HG03520 (cell line): Measurements from ENCODE around the gene GFRA1.

Source experiments
- ATAC-seq: cut with Tn5 transposase; IDR thresholded peaks from one replicate; pipeline ENCODE4 v1.9.1; 2021; ENCODE audit warnings: mild to moderate bottlenecking, moderate library complexity; ENCODE audit not compliant: unreplicated experiment

The GFRA1 gene

DNA sequence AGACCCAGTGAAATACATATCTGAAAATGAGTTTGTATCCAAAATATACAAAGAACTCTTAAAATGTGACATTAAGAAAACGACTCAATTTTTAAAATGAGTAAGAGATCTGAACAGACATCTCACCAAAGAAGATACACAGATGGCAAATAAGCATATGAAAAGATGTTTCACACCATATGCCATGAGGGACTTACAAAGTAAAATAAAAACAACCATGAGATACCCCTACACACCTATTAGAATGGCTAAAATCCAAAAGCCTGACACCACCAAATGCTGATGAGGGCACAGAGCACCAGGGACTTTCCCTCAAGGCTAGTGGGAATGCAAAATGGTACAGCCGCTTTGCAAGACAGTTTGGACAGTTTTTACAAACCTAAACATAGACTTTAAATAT, 27.9 kb downstream of the GFRA1 start:
- ATAC-seq, result no peak

DNA sequence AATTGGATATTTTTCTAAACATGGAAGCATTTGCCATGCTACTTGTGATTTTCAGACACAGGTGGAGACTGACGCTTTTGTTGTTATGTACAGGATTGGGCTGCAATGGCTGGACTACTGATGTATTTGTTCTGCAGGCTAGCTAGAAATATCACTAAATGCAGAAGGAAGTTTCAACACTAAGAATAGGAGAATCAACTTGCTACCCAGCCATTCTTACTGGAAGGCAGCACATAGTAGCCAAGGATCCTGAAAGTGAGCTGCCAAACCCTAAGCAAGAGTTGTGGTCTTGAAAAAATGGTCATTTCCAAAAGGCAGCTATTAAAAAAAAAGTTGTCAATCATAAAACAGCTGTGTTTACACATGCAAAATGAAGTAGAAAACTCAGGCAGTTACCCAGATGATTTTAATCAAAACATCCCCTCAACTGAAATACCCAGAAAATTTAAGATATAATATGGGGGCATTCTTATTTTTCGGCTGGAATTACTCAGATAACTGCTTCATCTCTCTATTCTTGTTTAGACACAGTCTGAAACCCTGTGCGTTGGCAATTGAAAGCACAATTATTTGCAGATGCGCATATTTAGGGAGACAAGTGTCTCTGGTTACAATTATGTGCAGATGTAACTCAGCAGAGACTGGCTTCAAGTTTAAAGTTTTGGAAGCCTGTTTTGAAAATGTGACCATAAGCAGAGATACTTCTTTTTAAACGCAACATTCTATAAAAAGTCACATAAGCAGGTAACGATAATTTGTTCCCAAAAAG, 31.2 kb downstream of the GFRA1 start:
- no peak for ATAC-seq

DNA sequence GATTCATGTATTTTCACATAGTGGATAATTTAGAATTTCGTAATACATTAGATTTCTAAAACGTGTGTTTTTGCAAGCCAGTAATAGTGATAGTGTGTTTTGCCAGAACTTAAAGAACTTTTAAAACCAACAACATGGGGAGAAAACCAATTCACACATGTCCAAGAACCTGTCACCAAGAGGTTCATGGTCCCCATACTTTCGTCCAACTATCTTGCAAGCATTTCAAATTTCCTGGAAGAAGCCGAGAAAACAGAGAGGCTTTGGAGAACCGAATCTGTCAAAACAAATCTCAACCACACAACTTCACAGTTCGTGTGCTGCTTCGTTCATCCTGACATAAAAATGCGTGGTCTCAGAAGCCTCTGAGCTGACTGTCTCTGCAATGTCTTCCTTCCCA, 31.9 kb downstream of the GFRA1 start:
- ATAC-seq, result no peak

DNA sequence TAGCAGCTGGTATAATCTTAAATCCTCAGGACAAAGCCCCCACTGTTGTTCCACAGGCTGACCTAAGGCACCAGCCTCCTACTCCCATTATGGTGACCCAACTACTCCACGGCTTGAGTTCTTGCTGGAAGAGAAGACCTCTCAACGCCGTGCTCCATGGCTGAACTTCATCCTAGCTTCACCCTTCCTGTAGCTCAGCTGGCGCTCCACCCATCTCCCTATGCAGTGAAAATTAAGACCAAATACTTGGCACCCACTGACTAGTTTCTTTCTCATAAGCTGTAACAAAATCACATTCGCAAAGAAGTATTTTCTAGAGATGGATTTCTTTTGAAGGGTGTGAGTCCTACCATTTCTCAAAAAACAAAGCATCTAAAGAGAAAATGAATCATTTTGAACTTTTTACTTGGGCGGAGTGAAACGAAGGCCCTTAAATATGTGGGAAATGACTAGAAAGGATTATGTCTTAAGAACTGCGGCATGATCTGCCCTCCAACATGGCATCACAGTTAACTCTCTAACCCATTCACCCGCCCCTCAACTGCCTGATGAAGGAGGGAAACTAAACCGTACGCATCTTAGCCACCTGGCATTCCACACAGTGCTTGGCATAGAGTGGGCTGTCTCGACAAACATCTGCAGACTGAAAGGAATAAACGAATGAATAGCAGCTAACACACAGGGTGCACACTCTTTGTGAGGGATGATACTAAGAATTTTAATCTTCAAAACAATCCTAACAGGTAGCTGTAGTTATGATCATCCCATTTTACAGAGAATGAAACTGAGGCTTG, 32.7 kb downstream of the GFRA1 start:
- ATAC-seq, result no peak

DNA sequence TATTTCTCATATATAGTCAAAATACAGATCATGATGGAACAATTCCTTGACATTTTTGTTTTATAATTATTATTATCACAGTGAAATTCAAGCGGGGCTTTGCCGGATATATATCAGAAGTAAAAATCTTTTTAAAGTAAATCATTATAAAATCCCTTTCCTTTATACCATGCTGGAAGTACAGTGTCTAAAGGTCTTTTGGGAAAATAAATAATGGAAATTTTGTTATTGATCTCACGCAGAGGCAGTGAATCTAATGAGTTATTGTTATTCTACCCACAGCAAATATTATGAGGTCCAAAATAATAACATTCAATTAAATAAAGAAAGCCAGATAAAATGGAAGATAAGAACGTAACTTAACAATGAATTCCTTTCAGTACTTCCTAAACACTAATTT, 33.8 kb downstream of the GFRA1 start:
- no peak for ATAC-seq

DNA sequence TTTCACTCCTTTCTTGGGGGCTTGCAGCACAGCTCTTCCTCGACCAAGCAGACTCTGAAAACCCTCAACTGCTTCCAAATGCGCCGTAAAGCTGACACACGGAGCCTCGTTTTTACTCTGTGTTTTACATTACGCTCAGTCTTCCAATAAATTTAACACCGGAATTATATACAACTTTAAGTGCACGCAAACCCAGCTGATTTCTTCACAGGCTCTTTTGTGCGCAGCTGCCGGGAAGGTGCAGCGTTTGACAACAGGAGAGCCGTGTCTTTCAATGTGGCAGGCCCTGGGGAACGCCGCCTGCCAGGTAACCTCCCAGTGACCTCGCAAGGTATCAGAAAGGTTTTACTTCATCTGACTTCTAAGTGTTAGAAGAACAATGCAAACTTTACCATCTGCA, 35.0 kb downstream of the GFRA1 start:
- ATAC-seq, result no peak

DNA sequence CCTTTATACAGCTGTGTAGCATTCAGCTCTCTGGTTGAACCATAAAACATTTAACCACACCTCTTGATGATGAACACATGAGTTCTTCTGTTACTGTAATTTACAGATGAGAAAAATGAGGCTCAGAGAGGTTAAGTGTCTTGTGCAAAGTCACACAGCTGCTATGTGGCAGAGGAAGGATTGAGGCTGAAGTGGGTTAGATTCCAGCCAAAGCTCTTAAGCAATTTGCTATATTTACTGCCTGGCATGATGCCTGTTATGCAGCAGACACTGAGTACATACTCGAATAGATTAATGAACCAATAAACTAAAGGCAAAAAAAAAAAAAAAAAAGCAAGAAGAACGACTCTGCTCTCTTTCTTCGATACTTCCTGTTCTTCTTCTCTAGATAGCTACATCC, 35.7 kb downstream of the GFRA1 start:
- ATAC-seq, result no peak

DNA sequence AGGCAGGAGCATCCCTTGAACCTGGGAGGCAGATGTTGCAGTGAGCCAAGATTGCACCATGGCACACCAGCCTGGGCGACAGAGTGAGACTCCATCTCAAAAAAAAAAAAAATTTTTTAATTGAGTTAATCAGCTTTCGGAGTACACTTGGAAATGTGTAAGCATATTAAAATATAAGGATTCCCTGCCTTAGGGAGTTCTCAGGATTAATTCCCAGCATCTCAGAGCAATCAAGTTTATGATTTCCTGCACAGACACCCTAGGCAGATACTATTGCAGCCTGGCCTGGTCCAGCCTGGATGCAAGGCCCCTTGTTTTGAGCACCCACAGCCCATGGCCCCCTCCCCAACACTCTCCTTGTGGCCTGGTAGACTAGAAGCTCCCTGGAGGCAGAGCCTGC, 39.8 kb downstream of the GFRA1 start:
- ATAC-seq, result no peak

DNA sequence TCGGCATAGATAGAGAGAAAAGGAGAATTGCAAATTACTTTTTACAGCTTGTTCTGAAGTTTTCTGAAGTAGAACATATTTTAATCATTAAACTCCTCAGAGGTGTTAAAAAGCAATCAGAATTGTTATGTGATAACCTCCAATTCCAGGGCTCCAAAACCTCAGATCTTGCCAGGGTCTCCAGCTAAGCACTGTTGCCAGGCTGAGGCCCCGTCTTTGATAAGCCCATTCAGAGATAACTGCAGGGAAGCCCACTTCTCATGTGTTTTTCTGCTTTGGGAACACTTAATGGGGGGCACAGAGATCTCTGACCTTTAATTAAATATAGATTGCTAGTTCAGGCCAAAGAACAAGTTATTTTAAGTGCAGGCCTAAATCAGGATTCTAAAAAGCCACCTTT, 40.4 kb downstream of the GFRA1 start:
- no peak for ATAC-seq

DNA sequence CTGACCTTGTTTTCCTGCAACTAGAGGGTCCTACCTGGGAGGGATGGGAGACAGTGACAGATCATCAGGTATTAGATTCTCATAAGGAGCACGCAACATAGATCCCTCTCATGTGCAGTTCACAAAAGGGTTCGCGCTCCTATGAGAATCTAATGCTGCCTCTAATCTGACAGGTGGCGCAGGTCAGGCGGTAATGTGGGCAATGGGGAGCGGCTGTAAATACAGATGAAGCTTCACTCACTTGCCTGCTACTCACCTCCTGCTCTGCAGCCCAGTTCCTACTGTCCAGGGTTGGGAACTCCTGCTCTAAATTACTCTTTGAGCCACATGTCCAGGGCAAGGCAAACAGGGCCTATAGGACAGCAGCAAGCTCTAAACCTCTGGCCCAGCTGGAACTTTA, 46.2 kb downstream of the GFRA1 start:
- no peak for ATAC-seq

DNA sequence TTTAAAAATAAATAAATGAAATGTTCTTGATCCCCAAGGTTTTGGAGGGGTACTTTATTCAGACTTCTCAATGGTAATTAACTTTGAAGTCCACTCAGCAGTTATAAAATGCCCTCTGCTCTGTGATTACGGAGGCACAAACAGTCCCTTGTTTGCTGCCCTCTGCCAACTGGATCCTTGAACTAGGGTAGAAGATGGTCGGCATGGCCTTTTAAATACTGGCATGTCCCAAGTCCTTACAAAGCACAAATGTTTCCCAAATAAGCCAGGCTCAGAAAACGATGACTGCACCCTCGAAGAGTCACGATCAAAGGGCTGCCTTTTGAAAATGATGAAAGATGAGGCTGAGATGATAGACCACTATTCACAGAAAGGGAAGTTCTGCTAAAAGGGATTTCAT, 47.0 kb downstream of the GFRA1 start:
- ATAC-seq, result no peak

DNA sequence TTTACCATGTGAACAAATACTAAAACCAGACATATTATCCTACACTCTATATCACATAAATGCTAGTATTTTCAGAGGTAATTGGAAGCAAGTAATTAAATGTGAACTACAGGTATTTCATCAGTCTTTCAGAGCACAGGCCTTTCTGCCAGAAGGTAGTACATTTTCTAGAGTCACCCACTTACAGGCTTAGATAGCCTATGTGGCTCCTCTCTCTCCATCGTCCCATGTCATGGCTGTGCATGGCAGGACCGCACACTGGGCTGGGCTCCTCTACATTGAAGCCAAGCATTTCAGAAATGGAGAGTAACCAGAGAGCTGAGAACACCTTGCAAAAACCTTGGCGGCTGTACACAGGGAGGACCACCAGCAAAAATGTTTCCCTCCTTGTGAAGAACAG, 49.7 kb downstream of the GFRA1 start:
- ATAC-seq, result no peak

DNA sequence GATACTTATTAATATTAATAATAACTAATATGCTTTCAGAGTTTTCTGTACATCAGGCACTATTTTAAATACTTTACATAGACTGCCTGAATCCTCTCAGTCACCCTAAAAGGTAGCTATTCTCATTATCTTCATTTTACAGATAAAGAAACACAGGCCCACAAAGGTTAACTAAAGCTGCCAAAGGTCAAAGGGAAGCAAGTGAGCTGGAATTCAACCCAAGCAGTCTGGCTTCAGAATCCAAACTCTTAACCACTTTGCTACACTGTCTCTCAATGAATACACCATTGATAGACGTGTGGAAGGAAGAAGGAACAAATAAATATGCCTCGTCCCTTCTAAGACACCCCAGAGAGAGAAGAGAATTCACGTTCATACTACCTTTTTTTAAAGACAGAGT, 52.0 kb downstream of the GFRA1 start:
- no peak for ATAC-seq

DNA sequence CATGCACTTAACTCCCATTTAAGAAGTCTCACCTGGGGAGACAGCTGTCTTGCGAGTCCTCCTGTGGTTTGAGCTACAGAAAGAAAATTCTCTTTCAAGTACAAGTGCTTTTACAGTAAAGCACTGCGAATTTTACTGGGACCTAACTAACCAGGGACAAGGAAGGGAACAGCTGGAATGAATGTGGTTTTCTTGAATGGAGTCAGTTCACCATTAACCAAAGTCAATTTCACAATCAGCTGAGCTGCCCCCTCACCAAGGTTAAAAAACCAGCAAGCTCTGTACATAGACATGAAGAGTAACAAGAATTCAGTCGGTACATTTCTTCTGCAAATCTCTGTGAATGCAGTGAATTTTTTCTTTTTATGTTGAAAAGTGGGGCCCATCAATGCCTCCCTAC, 56.3 kb downstream of the GFRA1 start:
- no peak for ATAC-seq

DNA sequence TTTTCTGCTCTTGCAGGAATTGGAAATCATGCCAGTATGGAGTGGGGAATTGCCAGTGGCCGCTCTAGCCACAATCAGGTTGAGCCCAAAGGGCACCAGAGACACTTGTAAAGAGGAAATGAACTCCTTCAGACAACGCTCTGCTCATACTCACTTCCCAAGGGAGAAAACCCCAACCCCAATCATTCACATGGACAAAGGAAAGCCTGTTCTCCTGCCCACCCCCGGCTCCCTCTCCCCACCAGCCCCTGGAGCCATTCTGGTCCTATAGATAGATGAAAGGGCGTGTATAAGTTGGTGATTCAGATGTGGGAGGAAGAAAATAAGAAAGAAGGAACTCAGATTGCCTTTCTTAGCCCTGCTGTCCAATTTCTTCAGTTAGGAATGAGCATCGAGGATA, 57.4 kb downstream of the GFRA1 start:
- ATAC-seq, result no peak

DNA sequence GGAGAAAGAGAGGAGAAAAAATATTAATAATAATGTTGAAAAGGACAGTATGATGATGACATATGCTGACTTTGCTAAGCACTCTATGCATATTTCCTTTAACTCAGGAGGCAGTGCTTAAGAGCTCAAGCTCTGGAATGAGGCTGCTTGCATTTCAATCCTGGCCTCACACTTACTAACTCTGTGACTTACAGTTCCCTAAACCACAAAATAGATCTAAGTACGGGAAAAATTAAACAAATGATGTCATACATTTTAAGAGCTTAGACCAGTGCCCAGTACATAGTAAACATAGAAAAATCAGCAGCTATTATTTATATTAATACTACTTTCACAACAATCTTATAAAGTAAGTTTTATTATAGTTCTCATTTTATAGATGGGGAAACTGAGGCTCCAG, 61.3 kb downstream of the GFRA1 start:
- ATAC-seq, result no peak

DNA sequence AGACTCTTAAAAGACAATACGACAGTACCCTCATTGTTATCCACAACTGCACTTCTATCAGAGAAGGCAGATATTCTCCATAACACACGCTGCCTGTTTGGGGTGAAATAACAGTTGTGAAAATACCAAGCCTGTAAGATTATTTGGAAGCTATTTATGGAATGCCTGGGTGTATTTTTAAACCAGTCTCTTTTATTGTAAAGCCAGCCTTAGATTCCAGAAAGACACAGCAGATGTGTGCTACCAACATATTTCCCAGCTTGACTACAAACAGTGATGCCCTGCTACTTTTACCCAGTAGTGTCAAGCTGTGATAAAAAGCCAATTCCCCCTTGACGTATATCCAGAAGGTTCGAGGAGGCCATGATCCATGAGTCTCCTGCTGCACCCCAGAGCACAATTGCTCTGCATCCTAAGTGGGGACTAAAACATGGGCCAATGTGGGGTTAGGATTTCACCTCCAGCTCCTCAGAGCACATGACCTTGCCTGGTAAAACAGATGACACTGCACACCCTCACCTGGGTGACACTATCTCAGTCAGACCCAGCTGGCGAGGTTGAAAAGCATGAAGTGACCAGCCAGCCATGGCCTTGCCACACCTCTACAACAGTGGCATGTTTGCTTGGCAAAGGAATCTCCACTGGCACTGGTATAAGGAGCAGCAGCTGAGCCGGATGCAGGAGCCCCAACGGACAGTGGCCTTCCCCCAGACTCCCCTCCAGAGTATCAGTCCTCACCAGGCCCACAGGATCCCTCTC, 62.2 kb downstream of the GFRA1 start:
- no peak for ATAC-seq

DNA sequence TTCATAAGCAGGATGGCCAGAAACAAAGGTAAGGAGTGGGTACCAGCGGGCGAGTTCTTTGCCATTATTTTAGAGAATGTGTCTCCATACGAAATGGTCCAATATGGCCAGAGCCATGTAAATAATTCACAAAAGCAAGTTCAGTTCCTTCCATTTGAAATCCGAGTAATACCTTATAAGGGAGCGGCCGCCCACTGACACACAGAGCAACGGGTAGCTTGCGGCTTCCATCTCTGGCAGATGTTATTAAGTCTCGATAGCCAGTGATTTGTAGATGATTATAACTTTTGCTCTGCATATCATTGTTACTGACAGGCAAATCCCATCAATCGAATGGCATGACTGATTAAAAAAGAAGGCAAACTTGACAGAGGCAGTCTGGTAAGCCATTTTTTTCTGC, 63.2 kb downstream of the GFRA1 start:
- ATAC-seq, result no peak

DNA sequence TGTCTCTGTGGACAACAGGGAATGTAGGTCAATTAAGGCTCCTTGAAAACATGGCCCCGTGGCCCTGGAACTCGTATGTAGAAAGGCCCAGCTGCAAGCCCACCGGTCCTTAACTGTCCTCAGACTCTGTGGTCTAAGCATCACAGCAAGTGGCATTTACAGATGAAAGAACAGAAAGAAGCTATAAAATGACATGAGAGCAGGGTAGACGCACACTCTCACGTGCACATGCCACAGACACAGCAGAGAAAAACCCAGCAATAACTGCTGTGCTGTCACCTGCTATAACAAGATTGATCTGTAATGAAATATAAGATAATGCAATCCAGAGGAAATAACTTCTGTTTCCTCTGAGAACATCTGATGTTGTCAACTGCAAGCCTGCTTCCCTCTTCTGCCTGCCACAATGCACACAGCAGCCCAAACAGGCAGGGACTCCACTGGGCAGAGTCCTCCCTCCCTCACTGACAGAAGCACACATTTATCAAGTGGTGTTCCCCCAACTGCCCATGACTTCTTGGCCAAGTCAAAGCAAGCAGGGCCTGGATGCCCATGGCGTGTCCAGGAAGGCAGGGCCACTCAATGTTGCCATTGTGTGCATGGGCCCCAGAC, 63.9 kb downstream of the GFRA1 start:
- no peak for ATAC-seq

DNA sequence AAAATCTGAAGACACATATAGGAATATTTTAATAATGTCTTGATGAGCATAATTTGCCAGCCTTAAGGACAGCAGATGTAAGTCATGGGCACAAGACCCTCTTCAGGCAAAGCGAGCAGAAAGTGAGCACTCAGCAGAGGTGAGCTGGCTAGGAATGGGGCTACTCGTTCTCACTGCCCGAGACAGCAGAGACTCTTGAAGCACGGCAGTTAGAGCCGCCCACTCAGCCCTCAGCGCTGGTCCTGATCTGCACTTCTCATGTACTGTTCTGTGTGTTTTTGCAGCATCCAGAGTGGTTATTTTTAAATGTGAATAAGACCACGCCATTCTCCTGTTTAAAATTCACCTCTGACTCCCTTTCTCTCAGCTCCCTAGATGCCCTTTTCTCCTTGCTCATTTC, 65.3 kb downstream of the GFRA1 start:
- no peak for ATAC-seq

DNA sequence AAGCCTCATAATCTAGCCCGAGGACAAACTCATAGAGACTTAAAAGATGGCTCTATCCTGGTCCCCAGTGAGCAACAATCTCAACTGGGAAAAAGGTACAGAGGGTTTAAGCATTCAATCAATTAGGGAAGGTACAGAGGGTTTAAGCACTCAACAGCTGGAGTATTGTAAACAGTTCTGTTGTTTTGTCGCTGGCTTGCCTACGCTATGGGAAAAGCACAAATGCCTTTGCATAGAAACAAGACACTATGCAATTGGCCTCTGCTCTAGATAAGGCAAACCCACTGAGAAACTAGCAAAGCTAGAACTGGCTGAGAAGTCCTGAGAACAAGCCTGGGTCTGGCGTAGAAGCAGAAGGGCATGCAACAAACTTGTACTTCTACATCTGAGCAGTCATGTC, 69.3 kb downstream of the GFRA1 start:
- ATAC-seq, result no peak
